Stomach (tissue), 4 donors: ENCODE measurements around the gene CTIF.

Experiments used
- CTCF ChIP-seq, 7 experiments: fragments of 450-650 bp in 4 of 7; fragments of 200-600 bp in 3 of 7; sonication (generic) in 3 of 7; IDR thresholded peaks; one replicate each; pipeline ENCODE4 v1.5.1; 2016 to 2019; ENCODE audit warnings: antibody characterized with exemption in 7 of 7, control low read depth in 2 of 7, mild to moderate bottlenecking in 1 of 7
- EP300 ChIP-seq: sonication (generic); formaldehyde crosslinking; IDR thresholded peaks from one replicate; pipeline ENCODE4 v1.6.1; 2017; ENCODE audit warnings: antibody characterized with exemption
- POLR2A ChIP-seq, 4 donors: fragments of 450-650 bp; IDR thresholded peaks; one replicate each; pipeline ENCODE4 v1.6.1; 2016; ENCODE audit warnings: antibody characterized with exemption in 4 of 4, control low read depth in 2 of 4, mild to moderate bottlenecking in 1 of 4, moderate library complexity in 1 of 4

- TF ChIP-seq EP300, result no peak
- TF ChIP-seq CTCF (IDR thresholded peaks at IDR 0.05), result no peak
- no peak for TF ChIP-seq POLR2A (IDR thresholded peaks at IDR 0.05)
Measured at GRCh38 chr18:48694295-48694694, 155.5 kb downstream of the CTIF start.
